IPS-18c (cell line): ENCODE measurements around the gene KCNK13.
"Not testable (repeated sequence)": the region's sequence is repeated elsewhere in the genome, so short reads cannot be mapped to it uniquely, and the experiment has no call there.

ENCODE experiments used
- H3K4me3 ChIP-seq: 2 replicates; pipeline ENCODE4 v1.7.0; 2013; ENCODE audit warnings: low read depth, mild to moderate bottlenecking, low read length, moderate library complexity; ENCODE audit not compliant: insufficient read depth
- H3K9me3 ChIP-seq: one replicate; pipeline ENCODE4 v1.6.1; 2013; ENCODE audit warnings: mild to moderate bottlenecking, low read length, moderate library complexity; ENCODE audit not compliant: control insufficient read depth, insufficient read depth

The KCNK13 gene

DNA sequence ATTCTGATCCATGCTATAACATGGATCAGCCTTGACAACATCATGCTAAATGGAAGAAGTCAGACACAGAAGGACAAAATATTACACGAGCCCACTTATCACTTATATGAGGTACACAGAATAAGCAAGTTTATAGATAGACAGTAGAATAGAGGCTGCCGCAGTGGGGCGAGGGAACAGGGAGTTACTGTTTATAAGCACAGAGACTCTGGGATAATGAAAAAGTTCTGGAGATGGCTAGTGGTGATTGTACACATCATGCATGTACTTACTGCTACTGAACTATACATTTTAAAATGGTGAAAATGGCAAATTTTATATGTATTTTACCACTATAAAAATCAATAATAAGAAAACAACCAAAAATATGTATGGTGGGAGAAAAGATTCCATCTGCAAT is 99.3 kb downstream of the KCNK13 start:
- H3K9me3 ChIP-seq, result no peaks in the 10 kb centered on the region

DNA sequence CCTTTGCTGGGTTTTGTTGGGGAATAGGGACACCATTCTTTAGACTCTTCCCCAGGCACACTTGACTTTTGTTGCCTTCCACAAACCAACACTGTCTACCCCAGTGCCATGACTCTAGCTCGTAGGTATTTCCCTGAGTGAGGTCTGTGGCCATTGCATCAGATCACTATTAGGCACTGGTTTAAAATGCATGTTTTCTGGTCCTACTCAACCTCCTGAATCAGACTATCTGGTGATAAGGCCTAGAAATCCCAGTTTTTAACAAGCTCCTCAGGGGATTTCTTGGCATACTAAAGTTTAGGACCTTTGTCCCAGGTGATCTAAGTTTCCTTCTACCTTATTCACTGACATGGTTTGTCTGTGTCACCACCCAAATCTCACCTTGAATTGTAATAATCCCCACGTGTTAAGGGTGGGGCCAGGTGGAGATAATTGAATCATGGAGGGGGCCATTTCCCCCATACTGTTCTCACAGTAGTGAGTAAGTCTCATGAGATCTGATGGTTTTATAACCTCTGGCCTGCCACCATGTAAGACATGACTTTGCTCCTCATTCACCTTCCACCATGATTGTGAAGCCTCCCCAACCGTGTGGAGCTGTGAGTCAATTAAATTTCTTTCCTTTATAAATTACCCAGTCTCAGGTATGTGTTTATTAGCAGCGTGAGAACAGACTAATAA is 106.8 kb downstream of the KCNK13 start:
- H3K9me3 ChIP-seq, result peaks cover 2% of the 10 kb centered on the region
- H3K4me3 ChIP-seq, result no peak overlapping the region

More for the DNA sequence above, 99.3 kb downstream of the KCNK13 start:
- no peak overlapping the region for H3K4me3 ChIP-seq

DNA sequence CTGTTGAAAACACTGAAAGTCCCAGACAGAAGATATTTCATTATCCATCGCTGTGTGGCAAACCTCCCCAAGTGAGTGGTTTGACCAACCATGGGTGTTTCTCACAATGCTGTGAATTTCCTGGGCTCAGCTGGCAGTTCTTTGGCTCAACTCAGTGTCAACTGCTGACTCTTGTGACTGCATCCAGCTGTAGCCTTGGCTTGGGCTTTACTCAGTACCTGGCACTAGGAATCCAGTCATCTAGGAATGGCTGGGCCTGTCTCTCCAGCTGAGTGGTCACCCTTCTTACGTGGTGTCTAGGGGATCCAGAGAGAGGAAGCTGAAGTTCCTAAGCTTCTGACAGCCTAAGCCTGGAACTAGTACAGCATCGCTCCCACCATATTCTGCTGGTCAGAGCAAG is 113.8 kb downstream of the KCNK13 start:
- H3K9me3 ChIP-seq, result peaks cover 2% of the 10 kb centered on the region

DNA sequence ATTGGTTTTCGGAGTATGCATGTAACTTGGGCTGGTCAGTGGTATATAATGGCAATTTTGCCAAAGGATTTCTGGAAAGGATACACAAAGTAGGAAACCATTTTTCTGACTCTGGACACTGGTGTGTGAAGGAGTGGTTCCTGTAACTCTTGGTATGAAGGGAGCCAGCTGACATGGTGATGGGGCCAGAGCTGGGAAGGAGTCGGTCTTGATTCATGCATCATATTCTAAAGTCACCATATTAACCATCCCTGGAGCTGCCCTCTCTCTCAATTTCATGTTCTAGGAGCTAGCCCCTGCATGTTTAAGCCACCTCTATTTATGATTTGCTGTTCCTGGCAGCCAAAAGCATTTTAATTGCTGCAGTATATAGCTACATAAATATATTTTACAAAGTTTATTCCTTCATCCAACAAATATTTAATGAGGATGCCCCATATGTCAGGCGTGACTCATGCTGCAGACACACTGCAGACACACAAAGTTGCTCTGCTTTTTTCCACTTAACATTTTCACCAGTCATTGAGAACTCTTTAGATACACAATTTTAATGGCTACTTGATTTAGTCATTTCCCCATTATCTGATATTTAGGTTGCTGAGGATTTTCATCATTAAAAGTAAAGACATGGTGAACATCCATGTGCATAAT is 115.9 kb downstream of the KCNK13 start:
- Histone ChIP-seq H3K4me3 (no peak overlapping the region), H3K9me3 (peaks cover 2% of the 10 kb centered on the region)

More for the DNA sequence above, 113.8 kb downstream of the KCNK13 start:
- no peak overlapping the region for H3K4me3 ChIP-seq

DNA sequence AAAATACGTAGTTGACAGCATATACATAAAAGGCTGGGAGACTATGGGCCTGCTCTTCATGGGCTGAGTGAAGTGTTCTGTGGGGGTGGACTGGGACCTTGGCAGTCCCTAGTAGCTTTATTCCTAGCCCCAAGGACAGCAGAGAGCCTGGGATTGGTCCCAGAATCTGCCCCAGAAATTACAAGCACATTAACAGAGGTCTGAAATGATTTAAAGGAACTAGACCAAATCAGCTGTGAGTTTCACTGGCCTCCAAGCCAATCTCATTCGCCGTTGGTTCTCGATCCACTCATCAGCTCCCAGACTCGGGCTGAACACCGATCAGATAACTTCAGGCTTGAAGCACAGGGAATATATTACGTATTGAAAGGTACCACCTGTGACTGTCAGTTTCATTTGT is 117.6 kb downstream of the KCNK13 start:
- Histone ChIP-seq H3K9me3 (peaks cover 2% of the 10 kb centered on the region), H3K4me3 (no peak overlapping the region)

DNA sequence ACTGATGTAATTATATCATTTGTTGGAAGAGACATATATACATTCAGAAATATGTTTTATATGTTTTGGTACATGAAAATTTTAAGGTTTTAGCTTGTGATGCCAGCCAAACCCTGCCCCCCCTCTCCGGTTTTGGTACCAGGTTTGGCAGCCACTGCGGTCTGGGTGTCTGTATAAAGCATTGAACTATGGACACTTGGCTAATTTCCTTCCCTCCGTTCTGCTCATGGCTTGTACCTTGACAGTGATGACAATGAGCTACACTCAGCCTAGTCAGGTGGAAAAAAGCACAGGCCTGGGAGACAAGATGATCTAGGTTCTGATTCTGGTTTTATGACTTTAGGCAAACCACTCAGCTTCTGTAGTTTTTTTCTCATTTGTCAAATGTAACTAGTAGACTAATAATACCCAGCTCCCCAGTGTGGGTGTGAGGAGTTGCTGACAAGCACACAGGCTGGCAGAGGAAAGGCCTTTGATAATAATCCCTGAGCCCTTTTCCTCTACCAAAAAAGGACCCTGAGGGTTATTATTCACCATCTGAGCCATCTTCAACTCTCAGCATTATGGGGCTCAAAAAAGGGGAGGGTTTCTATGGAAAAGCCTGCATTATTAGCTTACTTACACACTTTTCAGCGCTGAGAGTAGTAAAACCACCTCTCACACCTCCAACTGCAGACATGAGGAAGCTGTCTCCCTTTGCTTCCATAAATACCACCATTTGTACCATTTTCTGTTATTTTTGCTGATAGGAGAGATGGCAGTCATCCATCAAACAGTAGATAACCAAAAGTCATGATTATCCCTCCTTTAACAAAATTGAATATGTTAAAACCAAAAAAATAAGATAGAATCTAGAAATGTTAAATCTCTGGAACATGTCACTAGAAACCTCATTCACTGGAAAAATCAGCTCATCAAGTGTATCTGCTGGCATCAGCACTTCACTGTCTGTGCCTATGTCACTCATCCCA is 118.3 kb downstream of the KCNK13 start:
- Histone ChIP-seq H3K4me3 (no peak overlapping the region), H3K9me3 (no peaks in the 10 kb centered on the region)

DNA sequence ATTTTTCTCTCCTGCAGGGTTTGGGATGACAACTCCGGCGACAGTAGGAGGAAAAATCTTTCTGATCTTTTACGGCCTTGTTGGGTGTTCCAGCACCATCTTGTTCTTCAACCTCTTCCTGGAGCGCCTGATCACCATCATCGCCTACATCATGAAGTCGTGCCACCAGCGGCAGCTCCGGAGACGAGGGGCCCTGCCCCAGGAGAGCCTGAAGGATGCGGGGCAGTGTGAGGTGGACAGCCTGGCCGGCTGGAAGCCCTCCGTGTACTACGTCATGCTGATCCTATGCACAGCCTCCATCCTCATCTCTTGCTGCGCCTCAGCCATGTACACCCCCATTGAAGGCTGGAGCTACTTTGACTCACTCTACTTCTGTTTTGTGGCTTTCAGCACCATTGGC is 122.3 kb downstream of the KCNK13 start:
- Histone ChIP-seq H3K4me3 (no peak overlapping the region), H3K9me3 (no peaks in the 10 kb centered on the region)

DNA sequence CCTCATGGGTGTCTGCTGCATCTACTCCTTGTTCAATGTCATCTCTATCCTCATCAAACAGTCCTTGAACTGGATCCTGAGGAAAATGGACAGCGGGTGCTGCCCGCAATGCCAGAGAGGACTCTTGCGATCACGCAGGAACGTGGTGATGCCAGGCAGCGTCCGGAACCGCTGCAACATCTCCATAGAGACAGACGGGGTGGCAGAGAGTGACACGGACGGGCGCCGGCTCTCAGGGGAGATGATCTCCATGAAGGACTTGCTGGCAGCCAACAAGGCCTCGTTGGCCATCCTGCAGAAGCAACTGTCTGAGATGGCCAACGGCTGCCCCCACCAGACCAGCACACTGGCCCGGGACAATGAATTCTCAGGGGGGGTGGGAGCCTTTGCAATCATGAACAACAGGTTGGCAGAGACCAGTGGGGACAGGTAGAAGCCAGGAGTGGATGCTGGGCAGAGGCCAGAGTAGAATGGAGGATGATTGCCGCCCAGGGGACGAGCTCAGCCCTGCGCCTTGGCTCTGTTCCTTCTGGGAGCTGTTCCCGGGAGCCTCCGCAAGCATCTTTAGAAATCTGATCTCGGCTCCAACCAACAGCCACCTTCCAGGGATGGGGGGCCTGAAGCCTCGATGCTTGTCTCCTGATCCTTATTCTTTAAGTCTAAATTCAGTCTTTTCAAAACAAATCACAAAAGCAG is 122.9 kb downstream of the KCNK13 start:
- no peak overlapping the region for H3K4me3 ChIP-seq
- no peaks in the 10 kb centered on the region for H3K9me3 ChIP-seq

DNA sequence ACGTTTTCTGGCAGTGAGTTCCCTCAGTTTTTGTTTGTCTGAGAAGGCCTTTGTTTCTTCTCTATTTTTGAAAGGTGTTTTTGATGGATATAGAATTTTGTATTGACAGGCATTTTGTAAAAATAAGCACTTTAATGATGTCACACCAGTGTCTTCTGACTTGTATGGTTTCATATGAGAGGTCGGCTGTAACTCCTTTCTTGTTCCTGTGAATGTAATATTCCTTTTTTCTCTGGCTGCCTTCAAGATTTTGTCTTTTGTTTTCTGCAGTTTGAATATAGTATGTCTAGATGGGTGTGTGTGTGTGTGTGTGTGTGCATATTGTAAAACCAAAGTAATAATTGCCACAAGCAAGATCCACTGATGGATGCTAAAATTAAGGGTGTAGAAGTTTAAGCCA is 126.8 kb downstream of the KCNK13 start:
- H3K9me3 ChIP-seq, result peaks cover 2% of the 10 kb centered on the region
- no peak overlapping the region for H3K4me3 ChIP-seq

DNA sequence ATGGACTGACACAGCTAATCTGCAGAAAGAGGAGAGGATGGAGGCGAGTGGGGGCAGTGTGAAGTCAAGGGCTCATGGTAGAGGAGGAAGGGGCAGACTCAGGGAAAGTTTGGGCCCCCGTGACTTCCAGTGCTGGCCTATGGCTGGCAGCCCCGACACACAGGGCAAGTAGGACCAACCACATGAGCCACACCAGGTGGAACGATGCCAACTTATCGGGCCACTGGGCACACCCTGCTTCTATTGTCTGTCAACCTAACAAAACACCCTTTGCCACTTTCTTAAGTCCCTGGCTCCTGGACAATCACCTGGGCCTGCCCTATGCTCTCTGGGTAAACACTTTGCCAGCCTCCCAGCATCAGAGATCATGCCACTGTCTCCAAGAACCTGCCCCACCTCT is 129.4 kb downstream of the KCNK13 start:
- Histone ChIP-seq H3K9me3 (peaks cover 2% of the 10 kb centered on the region), H3K4me3 (no peak overlapping the region)

DNA sequence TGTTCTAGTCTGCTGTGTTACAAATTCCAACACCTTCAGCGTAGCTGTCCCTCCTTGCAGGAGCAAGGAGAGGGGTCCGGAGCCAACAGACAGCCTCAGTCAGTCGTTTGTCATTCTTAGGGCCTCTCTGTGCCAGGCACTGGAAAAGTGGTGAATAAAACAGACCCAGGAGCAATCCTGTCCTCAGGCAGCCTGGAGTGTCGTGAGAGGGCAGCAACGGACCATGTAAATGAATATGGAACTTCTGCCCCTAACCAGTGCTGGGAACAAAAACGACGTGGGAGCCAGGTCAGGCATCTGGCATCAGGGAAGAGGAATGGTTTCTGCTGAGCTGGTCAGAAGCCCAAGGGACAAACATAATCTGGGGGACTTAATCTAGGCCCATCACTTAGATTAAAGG is 129.8 kb downstream of the KCNK13 start:
- Histone ChIP-seq H3K9me3 (peaks cover 2% of the 10 kb centered on the region), H3K4me3 (no peak overlapping the region)

DNA sequence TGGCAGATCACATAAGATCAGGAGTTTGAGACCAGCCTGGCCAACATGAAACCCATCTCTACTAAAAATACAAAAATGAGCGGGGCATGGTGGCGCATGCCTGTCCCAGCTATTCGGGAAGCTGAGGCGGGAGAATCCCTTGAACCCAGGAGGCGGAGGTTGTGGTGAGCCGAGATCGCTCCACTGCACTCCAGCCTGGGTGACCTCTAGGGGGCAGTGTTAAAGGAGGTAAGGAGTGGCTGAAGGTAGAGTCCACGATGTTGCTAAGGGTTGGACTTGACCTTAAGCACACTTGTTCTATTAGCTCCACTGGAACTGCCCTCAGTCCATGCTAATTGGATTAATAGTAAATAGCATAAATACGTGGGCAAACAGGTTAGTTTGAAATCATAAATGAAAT is 132.1 kb downstream of the KCNK13 start:
- Histone ChIP-seq H3K9me3 (peaks cover 2% of the 10 kb centered on the region), H3K4me3 (no peak overlapping the region)

DNA sequence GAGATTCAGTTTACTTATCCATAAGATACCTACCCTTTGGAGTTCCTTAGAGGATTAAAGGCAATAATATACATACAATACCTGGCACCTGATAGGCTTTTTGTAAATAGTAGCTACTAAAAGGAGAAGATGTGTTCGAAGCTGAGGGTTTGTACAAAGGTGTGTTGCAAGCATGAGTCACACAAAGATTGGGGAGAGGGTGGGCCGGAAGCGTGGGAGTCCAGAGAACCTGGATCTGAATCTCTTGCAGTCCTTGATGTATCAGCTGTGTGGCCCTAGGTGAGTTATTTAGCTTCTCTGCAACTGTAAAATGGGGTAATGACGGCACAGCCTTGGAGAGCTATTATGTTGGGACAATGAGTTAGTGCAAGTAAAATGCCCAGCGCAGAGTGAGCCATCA is 132.9 kb downstream of the KCNK13 start:
- H3K4me3 ChIP-seq, result no peak overlapping the region
- peaks cover 2% of the 10 kb centered on the region for H3K9me3 ChIP-seq

DNA sequence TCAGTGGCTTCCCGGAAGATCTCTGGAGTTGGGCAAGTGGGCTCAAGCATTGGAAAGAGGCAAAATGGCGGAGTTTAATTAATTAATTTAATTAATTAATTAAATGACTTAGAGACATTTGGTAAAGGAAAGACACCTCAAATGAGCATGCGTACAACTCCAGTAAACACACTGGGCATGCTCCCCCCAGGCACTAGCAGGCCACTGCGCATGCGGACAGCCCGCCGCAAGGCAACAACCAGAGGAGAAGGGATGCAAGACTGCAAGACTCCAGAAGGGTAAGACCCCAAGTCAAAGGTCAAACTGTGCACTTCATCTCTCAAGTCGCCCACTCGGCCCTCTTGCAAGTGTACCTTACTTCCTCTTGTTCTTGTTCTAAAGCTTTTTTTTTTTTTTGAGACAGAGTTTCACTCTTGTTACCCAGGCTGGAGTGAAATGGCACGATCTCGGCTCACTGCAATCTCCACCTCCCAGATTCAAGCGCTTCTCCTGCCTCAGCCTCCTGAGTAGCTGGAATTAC is 136.8 kb downstream of the KCNK13 start:
- Histone ChIP-seq H3K4me3 (no peak overlapping the region), H3K9me3 (no peaks in the 10 kb centered on the region)

DNA sequence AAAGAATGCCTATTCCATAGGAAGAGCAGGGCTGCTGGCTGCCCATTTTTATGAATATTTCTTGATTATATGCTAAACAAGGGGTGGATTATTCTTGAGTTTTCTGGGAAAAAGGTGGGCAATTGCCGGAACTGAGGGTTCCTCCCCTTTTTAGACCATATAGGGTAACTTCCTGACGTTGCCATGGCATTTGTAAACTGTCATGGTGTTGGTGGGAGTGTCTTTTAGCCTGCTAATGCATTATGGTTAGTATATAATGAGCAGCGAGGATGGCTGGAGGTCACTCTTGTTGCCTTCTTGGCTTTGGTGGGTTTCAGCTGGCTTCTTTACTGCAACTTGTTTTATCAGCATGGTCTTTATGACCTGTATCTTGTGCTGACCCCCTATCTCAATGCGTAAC is 138.8 kb downstream of the KCNK13 start:
- H3K9me3 ChIP-seq, H3K4me3 ChIP-seq: not testable (repeated sequence)

DNA sequence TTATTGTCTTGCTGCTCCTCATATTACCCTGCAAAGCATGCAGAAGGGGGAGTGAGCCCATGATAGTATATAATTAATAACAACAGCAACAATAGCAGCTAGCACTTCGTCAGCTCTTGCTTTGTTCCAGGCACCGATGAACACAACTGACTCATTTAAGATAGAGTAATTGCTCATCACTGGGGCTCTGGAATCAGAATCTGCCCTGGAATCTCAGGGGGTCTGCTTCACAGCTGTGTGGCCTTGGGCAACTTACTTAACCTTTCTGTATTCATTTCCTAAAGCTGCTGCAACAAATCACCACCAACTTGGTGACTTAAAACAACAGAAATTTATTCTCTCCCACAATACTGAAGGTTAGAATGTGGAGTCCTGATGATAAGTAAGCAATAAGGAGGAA is 139.6 kb downstream of the KCNK13 start:
- Histone ChIP-seq H3K9me3 (peaks cover 2% of the 10 kb centered on the region), H3K4me3 (no peak overlapping the region)

DNA sequence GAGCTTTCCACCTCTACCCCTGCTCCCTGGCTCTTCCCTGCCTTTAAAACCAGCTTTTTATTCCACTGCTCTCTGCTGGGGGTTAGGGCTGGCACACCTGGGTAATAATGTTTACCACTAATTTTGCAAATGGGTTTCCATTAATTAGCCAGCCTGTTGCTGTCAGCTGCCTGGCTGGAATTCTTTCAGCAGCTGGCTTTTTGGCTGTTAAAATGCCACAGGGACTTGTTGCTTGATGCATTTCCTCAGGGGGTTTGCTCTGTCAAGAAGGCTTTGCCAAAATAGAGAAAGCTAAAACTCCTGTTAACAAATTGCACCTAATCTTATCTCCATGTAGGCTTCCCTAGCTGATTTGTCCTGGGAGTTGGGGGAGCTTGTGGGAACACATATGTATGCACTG is 142.7 kb downstream of the KCNK13 start:
- peaks cover 2% of the 10 kb centered on the region for H3K9me3 ChIP-seq
- H3K4me3 ChIP-seq, result no peak overlapping the region
